GM19238 (cell line): Measurements from ENCODE around the gene MRPS12.

ENCODE experiments used
- DNase-seq: peaks from one replicate; pipeline ENCODE4 v3.0.0; 2011; ENCODE audit warnings: low spot score; ENCODE audit not compliant: insufficient read length

The MRPS12 gene

GRCh38 chr19:38975214-38975860 lies 44.6 kb downstream of the MRPS12 start, which contains the start of gene FBXO17:
Gene FBXO17, minus strand, starts transcription at chr19:38975742. Its CDS starts 25,423 bp downstream, at chr19:38950319.
- DNase-seq: no peak

GRCh38 chr19:38975861-38976271 lies 45.1 kb downstream of the MRPS12 start:
- DNase-seq: no peak

GRCh38 chr19:38977445-38978325 lies 46.9 kb downstream of the MRPS12 start:
- DNase-seq: peak; percentile 55

- no peak for DNase-seq
Observed at GRCh38 chr19:38978326-38978689, 47.6 kb downstream of the MRPS12 start.

DNA sequence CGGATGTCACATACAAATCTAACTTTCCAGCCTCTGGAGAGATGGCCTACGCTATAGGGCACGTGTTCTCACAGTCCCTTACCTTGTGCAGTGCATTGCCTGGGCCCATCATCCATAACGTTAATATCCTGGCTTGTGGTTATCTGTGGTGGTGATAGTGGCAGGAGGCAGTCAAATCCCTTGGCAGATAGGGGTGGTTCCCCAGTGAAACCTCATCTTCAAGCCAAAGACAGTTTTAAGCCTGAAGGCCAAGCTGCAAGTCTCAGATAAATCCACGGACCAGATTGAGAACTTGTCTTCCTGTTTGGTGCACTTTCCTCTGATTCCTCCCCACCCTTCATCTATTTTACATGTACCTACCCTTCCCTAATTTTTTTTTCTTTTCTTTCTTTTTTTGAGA lies 49.1 kb downstream of the MRPS12 start:
- no peak for DNase-seq

DNA sequence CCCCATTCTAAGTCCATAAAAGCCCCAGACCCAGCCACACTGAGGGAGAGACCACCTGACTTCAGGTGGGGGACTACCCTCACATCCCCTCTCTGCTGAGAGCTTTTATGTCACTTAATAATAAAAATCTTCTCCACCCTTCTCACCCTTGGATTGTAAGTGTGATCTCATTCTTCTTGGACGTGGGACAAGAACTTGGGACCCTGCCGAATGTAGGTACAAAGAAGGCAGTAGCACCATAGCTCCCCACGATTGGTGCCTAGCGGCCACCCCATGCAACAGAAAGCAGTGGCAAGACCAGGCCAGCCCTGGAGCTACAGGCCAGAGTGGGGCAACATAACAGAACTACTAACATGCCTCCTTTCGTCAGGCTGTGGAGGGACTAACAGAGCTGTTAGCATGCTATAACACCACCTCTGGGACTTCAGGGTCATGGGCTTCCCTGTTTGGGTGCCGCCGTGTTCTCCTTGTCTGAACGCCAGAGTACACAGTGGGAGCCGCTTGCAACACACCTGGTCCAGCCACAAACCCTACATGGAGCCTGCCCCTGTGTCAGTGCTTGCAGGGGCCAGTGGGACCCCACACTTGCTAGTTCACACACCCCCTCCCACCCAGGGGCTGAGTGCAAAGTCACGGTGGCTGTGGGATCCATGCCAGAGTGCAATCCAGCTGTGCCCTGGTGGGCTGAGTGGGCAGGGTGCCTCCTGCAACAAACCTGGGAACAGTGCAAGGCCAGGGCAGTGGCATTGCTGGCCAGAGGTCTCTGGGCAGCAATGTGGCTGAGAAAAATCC lies 50.0 kb downstream of the MRPS12 start:
- DNase-seq: no peak
